HL-60 (cell line): Measurements from ENCODE around the gene MAP3K4.

Experiments used
- DNase-seq, 2 experiments: peaks; one replicate each; pipeline ENCODE4 v3.0.0-alpha.2; 2010 to 2020; ENCODE audit warnings: low read depth in 1 of 2, low spot score in 1 of 2
- H3K27ac ChIP-seq: fragments of 250-450 bp; sonication (Bioruptor Pico); replicated peaks from 2 replicates; pipeline ENCODE4 v1.5.1; 2020; ENCODE audit warnings: mild to moderate bottlenecking, moderate library complexity
- H3K27me3 ChIP-seq: fragments of 250-450 bp; sonication (Bioruptor Pico); 2 replicates; pipeline ENCODE4 v1.5.1; 2021; ENCODE audit warnings: mild to moderate bottlenecking, moderate library complexity; ENCODE audit not compliant: insufficient read depth, poor library complexity, severe bottlenecking
- H3K4me3 ChIP-seq: replicated peaks from 2 replicates; pipeline ENCODE4 v1.5.1; 2011; ENCODE audit warnings: mild to moderate bottlenecking, control low read depth, low read length; ENCODE audit not compliant: insufficient read depth
- GABPA ChIP-seq: IDR thresholded peaks from 2 replicates; pipeline ENCODE4 v1.6.1; 2012; ENCODE audit warnings: low read depth
- POLR2AphosphoS5 ChIP-seq: IDR thresholded peaks from 2 replicates; pipeline ENCODE4 v1.6.1; 2012; ENCODE audit warnings: low read depth
- SPI1 ChIP-seq: IDR thresholded peaks from 2 replicates; pipeline ENCODE4 v1.6.1; 2012; ENCODE audit warnings: low read depth, mild to moderate bottlenecking, borderline replicate concordance
- TF ChIP-seq, protein P1 (sequence below): IDR thresholded peaks from 2 replicates; pipeline ENCODE4 v1.6.1; 2012; ENCODE audit warnings: low read depth; ENCODE audit not compliant: insufficient replicate concordance
- TF ChIP-seq, protein P2 (sequence below): IDR thresholded peaks from one replicate; pipeline ENCODE4 v1.5.1; 2011; ENCODE audit warnings: low read length, control low read depth, inconsistent platforms; ENCODE audit not compliant: insufficient read depth

The MAP3K4 gene

DNA sequence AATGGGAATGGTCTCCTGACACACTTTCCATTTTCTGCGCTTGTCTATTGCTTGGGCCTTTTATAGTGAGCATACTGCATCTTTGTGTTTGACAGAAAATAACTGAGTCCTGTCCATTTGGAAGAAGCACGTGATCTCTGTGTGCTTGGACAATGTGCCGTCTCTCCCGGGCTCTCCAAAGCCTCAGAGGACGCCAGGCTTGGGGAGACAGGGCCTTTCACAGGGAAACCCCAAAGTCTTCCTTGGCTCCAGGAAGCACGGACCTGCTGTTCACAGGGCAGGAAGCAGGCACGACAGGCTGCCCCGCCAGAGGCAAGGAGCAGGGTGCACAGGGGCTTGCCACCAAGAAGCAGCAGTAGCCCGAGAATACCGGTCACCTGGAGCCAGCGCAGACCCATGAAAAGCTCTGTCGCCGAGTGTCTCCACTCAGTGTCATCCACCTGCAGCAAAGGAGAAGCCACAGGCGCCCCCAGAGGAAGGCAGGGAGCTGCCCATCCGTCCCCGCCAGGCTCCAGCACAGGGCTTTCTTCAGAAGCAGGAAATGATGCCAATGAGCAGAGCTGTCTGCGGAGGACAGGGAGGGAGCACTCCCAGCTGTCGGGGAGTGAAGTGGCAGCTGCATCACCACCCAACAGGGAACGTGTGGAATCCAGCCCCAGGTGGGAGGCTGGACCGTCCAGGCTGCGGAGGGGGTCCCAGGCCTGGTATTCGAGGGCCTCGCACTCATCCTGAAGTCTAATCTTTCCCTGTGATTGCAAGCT lies 147.2 kb downstream of the MAP3K4 start:
- DNase-seq, result no peak
- Histone ChIP-seq H3K4me3 (no peak overlapping the region), H3K27me3 (no peaks in the 10 kb centered on the region), H3K27ac (no peak overlapping the region)
- TF ChIP-seq GABPA, result no peak
- TF ChIP-seq POLR2AphosphoS5, result no peak
- TF ChIP-seq SPI1, result no peak
- TF ChIP-seq, protein P1, sequence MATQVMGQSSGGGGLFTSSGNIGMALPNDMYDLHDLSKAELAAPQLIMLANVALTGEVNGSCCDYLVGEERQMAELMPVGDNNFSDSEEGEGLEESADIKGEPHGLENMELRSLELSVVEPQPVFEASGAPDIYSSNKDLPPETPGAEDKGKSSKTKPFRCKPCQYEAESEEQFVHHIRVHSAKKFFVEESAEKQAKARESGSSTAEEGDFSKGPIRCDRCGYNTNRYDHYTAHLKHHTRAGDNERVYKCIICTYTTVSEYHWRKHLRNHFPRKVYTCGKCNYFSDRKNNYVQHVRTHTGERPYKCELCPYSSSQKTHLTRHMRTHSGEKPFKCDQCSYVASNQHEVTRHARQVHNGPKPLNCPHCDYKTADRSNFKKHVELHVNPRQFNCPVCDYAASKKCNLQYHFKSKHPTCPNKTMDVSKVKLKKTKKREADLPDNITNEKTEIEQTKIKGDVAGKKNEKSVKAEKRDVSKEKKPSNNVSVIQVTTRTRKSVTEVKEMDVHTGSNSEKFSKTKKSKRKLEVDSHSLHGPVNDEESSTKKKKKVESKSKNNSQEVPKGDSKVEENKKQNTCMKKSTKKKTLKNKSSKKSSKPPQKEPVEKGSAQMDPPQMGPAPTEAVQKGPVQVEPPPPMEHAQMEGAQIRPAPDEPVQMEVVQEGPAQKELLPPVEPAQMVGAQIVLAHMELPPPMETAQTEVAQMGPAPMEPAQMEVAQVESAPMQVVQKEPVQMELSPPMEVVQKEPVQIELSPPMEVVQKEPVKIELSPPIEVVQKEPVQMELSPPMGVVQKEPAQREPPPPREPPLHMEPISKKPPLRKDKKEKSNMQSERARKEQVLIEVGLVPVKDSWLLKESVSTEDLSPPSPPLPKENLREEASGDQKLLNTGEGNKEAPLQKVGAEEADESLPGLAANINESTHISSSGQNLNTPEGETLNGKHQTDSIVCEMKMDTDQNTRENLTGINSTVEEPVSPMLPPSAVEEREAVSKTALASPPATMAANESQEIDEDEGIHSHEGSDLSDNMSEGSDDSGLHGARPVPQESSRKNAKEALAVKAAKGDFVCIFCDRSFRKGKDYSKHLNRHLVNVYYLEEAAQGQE, result no peak
- TF ChIP-seq, protein P2, sequence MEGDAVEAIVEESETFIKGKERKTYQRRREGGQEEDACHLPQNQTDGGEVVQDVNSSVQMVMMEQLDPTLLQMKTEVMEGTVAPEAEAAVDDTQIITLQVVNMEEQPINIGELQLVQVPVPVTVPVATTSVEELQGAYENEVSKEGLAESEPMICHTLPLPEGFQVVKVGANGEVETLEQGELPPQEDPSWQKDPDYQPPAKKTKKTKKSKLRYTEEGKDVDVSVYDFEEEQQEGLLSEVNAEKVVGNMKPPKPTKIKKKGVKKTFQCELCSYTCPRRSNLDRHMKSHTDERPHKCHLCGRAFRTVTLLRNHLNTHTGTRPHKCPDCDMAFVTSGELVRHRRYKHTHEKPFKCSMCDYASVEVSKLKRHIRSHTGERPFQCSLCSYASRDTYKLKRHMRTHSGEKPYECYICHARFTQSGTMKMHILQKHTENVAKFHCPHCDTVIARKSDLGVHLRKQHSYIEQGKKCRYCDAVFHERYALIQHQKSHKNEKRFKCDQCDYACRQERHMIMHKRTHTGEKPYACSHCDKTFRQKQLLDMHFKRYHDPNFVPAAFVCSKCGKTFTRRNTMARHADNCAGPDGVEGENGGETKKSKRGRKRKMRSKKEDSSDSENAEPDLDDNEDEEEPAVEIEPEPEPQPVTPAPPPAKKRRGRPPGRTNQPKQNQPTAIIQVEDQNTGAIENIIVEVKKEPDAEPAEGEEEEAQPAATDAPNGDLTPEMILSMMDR, result no peak

- no peaks in the 10 kb centered on the region for H3K27me3 ChIP-seq
- no peak overlapping the region for H3K4me3 ChIP-seq
- TF ChIP-seq SPI1, result no peak
- TF ChIP-seq GABPA, result no peak
- no peak for TF ChIP-seq POLR2AphosphoS5
- TF ChIP-seq, protein P2, result no peak
- TF ChIP-seq, protein P1, result no peak
- no peak overlapping the region for H3K27ac ChIP-seq
- no peak for DNase-seq
These were observed 147.8 kb downstream of the MAP3K4 start for GRCh38 chr6:161139304-161139765.

DNA sequence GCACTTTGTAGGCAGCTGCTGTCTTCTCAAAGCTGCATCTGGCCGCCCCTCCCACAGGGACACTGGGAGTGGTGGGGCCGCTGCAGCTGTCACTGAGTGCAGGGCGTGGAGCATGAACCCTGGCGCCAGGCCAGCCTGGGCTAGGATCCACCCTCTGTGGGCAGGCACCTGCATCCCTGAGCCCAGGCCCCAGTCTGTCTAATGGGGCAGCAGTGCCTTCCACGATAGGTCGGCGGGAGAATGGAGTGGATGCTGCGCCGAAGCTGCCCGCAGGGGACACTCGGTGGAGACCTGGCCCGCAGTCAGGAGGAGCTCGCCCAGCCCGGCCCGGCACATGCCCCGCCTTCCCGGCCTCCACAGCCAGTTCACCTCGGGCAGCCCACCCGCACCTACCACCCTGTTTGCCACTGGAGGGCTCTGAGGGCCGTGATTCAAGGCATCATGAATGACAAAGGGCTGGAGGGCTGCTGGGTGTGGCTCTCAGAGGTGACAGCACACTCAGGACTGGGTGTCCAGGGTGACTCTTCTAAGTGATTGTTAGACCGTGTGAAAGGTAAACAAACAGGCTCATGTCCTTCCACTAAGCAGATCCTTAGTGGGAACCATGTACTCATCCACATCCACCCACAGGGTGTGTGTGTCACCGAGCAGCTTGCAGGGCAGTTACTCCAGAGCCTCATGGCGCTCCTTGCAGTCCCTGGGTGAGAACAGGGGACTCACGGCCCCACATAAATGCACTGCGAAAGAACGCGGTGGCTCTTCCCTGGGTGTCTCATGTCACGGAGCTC lies 148.4 kb downstream of the MAP3K4 start:
- Histone ChIP-seq H3K27ac (no peak overlapping the region), H3K4me3 (no peak overlapping the region), H3K27me3 (no peaks in the 10 kb centered on the region)
- TF ChIP-seq GABPA (no peak), SPI1 (no peak), POLR2AphosphoS5 (no peak)
- TF ChIP-seq, protein P1, result no peak
- TF ChIP-seq, protein P2, result no peak
- DNase-seq, result no peak
